GM19193 (cell line): ENCODE measurements around the gene GAK.

Experiments used
- POLR2A ChIP-seq: IDR thresholded peaks from 4 replicates; pipeline ENCODE4 v1.6.1; 2011; ENCODE audit not compliant: insufficient read depth, insufficient read length; ENCODE audit errors: extremely low read depth

Gene GAK

DNA sequence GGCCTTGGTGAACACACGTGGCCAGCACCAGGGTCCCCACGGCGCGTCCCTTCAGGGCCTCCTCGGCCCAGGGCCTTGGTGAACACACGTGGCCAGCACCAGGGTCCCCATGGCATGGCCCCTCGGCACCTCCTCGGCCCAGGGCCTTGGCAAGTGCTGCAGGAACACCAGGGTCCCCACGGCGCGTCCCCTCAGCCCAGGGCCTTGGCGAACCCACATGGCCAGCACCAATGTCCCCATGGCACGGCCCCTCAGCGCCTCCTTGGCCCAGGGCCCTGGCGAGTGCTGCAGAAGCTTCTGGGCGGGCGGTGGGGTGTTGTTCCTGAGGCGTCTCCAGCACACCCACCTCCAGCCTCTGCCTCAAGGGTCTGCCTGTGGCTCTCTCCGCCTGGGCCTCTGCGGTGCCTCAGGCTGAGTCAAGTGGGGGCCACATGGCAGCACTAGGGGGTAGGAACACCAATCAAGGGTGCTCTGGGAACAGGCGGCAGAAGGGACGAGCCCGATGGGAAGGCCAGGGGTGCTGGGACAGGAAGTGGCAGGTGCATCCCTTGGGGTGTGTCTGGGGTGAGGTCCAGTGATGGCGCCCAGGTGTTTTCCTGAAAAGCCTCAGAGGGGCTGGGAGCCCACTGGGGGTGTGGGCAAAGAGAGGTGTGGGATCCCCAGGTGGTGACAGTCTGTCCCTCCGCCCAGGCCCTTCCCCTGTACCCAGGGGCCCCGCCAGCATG is 64.4 kb downstream of the GAK start:
- TF ChIP-seq POLR2A = no peak

DNA sequence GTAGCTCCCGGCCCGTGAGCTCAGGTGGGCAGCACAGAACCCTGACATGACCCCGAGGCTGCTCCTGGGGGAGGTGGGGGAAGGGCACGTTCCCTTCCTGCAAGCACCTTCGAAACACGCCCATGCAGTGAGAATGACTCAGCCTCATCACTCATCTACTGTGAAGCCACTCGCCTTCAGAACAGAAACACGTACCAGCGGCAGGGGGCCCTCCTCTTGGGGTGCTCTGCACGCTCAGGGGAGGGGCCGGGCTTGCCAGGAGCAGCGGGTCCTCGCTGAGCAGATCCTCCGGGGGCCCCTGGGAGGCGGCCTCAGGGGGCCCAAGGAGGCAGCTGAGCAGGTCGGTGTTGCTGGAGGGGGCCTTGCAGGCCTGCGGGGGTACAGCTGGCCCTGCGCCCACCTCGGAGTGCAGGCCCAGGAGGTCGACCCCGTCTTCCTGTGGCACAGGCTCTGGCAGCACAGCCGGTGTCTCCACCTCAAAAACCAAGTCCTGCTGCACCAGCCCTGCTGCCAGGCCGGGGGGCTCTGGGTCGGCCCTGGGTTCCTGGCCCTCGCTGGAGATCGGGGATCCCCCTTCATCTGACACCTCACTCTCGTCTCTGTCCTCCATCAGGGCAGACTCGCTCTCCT is 65.2 kb downstream of the GAK start:
- TF ChIP-seq POLR2A = no peak

DNA sequence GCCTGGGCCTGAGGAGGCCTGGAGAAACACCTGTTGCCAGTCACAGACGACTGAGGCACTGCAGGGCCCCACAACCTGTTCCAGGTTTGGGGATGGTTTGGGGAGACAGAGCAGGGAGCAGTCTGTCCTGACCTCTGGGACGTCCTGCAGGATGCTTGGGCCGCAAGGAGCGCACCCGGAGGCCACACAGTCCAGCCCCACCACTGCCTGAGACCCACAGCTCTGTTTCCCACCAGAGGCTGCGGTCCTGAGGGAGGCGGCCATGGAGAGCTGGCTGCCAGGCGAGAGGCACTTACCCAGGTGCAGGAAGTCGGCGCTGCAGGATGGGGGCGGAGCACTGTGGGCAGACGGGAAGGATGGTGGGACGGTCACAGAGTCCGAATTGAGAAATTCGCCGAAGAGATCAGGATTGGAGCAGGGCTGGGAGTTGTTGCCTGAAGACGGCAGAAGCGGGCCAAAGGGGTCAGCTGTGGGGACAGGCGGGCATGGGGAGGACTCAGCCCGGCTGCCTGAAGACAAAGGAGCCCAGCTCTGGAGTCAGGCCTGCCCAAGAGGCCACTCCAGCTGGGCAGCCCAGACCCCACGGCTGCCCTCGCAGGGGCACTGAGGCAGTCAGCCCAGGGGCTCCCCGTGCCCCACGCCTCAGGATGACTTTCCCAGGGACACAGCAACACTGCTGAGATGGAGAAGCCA is 65.9 kb downstream of the GAK start:
- TF ChIP-seq POLR2A = no peak

DNA sequence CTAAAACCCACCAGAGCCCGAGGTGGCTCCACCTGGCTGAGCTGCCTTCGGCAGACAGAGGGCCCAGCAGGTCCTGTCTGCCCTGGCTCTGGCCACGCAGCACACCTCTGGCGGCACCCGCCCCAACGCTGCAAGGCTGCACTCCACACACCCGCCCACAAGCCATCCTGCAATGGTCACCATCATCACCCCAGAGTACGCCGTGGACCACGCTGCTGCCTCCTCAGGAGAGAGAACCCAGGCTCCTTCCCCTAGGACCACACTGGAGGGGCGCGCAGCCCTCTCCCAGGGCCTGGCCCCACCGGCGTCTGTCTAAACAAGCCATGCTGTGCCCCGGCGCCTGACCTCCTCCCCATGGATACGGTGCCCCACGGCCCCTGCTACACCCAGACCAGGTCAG is 66.5 kb downstream of the GAK start:
- TF ChIP-seq POLR2A = no peak

DNA sequence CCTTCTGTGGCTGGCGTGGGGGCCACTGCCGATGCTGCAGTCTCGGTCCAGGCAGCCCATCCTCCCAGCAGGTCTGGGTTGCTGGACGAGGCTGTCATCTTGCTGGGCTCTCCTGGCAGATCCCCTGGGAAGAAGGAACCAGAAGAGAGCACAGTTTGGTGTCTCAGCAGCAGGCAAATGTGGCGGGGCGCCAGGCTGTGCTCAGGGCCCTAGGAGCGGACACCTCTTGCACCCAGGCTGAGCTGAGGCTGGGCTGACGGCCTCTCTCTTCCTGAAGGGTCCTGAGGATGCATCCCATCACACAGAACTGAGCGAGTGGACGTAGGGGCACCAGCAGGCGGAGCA is 67.0 kb downstream of the GAK start:
- no peak for TF ChIP-seq POLR2A

DNA sequence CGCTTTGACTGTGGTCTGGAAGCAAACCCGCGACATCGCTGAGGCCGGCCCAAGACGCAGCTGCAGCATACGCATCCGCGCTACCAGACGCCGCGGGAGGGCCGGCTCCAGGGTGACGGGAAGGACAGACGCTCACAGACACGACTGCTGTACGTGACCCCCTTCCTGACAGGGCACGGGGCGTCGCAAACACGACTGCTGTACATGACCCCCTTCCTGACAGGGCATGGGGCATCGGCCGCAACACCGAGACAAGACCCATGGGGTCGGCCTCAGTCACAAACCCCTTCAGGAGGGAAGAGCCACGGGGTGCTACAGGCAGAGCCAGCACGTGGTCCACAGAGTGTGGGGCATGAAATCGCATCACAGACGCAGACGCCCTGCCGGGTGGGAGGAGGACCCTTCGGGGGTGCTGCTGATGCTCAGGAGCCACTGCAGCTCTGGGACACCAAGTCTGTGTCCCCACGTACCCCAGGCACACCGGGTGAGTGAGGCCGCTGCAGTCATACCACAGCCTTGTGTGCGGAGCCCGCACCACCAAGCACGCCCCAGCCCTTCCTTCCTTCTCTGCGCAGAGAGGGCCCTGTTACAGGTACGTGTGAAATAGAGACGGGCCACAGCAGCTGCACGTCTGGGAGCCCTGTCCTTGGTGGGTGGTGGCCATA is 67.5 kb downstream of the GAK start:
- TF ChIP-seq POLR2A = no peak

DNA sequence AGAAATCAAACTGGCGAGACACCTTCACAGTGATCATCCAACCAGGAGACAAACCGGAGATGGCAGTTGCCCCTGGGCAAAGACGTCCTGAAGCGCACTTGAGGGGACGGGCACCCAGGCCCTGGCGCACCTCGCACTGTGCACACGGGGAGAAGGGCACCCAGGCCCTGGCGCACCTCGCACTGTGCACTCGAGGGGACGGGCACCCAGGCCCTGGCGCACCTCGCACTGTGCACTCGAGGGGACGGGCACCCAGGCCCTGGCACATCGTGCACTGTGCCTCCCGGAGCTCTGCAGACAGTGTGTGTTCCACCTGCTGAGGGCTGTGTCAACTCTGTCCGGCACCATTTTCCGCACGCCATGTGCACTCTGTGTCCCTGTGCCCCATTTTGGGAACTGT is 71.6 kb downstream of the GAK start:
- no peak for TF ChIP-seq POLR2A

DNA sequence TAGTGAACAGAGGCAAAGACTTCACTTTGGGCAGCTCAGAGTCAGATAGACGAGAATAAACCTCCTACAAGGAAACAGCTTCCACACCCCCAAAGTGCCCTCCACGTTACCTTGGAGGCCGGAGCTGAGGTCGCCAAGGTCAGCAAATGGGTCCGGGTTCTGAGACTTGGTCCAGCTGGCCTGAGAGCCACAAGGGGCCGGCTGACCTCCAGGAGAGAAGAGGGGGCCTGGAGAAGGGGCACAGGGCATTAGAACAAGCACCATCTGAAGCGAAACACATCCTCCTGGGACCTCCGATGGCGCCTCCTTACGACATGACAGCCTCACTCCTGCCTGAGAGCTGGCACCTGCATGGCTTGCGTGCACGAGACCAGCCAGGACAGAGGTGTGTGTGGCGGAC is 72.6 kb downstream of the GAK start:
- TF ChIP-seq POLR2A = no peak

DNA sequence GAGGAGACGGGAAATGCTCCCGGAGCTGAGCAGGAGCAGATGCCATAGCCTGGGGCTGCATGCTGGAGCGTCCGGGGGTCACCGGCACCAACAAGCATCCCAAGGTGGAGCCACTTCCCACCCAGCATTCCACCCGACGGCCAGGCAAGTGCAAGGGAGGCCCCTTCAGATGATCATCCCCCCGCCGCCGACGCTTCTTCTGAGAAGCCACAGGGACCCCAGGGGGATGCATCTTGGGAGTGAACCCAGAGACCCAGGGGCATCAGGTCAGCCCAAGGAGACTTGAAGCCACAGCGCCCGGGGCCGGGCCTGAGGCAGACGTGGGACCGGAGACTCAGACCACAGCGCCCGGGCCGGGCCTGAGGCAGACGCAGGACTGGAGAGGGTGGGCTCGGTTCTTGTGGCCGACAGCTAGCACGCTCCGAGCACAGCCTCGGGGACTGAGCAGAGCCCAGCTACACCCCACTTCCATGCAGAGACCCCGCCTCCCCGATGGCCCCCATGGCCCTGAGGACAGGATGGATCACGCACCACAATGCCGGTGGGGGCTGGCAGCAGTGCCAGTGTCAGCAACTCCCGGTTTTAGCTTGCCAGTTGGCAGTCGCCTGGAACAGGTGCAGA is 73.2 kb downstream of the GAK start:
- TF ChIP-seq POLR2A = no peak

DNA sequence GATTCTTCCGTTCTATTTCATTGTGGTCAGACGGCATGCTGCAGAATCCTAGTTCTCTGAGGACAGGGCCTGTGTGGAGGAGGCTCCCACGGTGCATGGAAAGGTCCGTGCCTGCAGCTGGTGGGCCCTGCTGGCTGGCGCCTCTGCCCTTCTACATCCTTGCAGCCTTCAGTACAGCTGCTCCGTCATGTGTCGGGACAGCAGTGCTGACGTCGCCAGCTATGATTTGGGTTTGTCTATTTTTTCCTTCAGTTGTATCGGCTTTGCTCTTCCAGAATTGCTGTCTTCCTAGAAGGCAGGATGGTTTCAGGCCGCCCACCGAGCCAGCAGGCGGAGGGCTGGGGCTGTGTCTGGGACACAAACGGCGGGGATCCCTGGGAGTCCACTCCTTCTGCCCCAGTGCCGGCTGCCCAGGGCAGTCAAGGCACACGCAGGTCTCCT is 74.1 kb downstream of the GAK start:
- no peak for TF ChIP-seq POLR2A

DNA sequence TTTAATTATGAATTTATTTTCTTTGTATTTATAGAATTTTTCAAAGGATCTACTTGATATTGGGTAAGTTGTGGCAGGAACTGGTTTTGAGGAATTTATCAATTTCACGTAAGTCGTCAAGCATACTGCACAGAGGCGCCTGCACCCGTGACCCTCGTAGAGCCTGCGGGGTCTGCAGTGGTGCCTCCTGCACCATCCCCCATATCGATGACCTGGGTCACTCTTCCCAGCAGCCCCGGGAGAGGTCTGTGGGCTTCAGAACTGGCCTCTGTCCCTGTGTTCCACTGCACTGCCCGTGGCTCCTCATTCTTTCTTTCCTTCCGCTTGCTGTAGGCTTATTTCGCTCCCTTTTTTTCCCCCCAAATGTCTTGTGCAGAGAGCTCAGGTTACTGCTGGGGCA is 74.7 kb downstream of the GAK start:
- TF ChIP-seq POLR2A = no peak

DNA sequence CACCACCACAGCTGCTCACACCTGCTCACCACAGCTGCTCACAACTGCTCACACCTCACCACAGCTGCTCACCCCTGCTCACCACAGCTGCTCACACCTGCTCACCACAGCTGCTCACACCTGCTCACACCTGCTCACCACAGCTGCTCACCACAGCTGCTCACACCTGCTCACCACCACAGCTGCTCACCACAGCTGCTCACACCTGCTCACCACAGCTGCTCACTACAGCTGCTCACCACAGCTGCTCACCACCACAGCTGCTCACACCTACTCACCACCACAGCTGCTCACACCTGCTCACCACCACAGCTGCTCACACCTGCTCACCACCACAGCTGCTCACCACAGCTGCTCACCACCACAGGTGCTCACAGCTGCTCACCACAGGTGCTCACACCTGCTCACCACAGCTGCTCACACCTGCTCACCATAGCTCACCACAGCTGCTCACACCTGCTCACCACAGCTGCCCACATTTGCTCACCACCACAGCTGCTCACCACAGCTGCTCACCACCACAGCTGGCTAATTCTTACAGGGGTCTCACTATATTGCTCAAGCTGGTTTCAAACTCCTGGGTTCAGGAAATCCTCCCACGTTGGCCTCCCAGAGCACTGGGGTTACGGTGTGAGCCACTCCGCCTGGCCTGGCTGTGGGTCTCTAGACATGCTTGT is 75.8 kb downstream of the GAK start:
- no peak for TF ChIP-seq POLR2A

DNA sequence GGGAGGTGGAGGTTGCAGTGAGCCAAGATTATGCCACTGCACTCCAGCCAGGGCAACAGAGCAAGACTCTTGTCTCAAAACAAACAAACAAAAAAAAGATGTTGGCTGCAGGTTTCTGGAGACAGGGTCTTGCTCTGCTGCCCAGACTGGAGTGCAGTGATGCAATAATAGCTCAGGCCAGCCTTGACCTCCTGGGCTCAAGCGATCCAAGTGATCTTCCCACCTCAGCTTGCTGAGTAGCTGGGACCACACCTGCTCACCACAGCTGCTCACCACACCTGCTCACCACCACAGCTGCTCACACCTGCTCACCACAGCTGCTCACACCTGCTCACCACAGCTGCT is 76.3 kb downstream of the GAK start:
- no peak for TF ChIP-seq POLR2A

DNA sequence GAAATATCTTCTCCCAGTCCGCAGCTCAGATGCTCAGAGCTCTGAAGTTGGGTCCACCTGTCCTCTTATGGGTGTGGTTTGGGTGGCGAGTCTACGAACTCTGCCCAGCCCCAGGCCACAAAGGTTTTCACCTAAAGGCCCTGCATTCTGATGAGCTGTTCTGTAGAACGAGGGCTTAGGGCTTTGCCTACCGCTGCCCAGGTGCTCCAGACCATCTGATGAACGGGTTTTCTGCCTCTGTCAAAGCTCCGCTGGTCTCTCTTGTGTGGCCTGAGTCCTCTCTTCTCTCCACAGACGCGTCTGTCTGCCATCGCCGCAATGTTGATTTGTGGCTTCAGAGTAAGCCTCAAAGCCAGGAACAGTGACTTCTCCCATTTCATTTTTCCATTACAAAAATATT is 77.8 kb downstream of the GAK start:
- TF ChIP-seq POLR2A = no peak

DNA sequence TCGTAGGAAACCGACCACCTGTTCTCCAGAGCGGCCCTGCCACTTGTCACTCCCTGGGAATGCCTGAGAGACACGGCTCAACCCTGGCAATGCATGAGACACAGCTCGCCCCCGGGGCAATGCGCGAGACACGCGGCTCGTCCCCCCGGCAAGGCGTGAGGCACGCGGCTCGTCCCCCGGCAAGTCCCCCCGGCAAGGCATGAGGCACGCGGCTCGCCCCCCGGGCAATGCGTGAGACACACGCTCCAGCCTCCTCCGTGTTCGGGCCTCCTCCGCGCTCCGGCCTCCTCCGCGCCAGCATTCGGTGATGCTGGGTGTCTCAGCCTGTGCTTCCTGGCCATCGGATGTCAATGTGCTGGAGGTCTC is 78.7 kb downstream of the GAK start:
- no peak for TF ChIP-seq POLR2A
